ENCODE results near the gene XPNPEP3.
A peak's percentile ranks its signal among the peaks of the same experiment; 100 is the strongest.
"Not testable (repeated sequence)": the region's sequence is repeated elsewhere in the genome, so short reads cannot be mapped to it uniquely, and the experiment has no call there.

Gene XPNPEP3

GRCh38 chr22:40856513-40857308 lies at the start of gene XPNPEP3, which contains the start of gene ST13:
XPNPEP3 (plus strand) TSS chr22:40857148; CDS start chr22:40857182, 34 bp downstream.
ST13 (minus strand) TSS chr22:40856639; CDS start chr22:40856540, 99 bp downstream.
- Histone ChIP-seq H3K36me3 (ENCODE audit: control insufficient read depth in 2 of 2, insufficient read depth in 2 of 2, low read length in 2 of 2) (peaks cover 0 to 10% of the 10 kb centered on the region in 2 donors), H3K4me3 (ENCODE audit: low read length in 2 of 2) (peak within 1 kb of the TSS; percentile 80 to 87), H3K9me3 (ENCODE audit: control insufficient read depth in 2 of 2, low read length in 2 of 2) (no peaks in the 10 kb centered on the region), H3K9ac (ENCODE audit: low read depth in 1 of 2, low read length in 2 of 2) (peak within 1 kb of the TSS; percentile 93 to 97), H3K4me1 (ENCODE audit: control insufficient read depth in 2 of 2, insufficient read depth in 2 of 2, low read length in 2 of 2) (peaks cover 22 to 39% of the 10 kb centered on the region in 2 donors), H3K27me3 (ENCODE audit: control insufficient read depth in 2 of 2, insufficient read depth in 2 of 2, low read length in 2 of 2) (no peaks in the 10 kb centered on the region), H3K27ac (ENCODE audit: low read depth in 2 of 2, low read length in 2 of 2) (peak within 1 kb of the TSS; percentile 94 to 99)

GRCh38 chr22:40808018-40808841 lies 48.7 kb upstream of the XPNPEP3 start:
- Histone ChIP-seq H3K4me1 (ENCODE audit: control insufficient read depth in 2 of 2, insufficient read depth in 2 of 2, low read length in 2 of 2) (no peaks in the 10 kb centered on the region), H3K36me3 (ENCODE audit: control insufficient read depth in 2 of 2, insufficient read depth in 2 of 2, low read length in 2 of 2) (no peaks in the 10 kb centered on the region), H3K27me3 (ENCODE audit: control insufficient read depth in 2 of 2, insufficient read depth in 2 of 2, low read length in 2 of 2) (no peaks in the 10 kb centered on the region), H3K9ac (ENCODE audit: low read depth in 1 of 2, low read length in 2 of 2) (no peak overlapping the region), H3K9me3 (ENCODE audit: control insufficient read depth in 2 of 2, low read length in 2 of 2) (no peaks in the 10 kb centered on the region), H3K4me3 (ENCODE audit: low read length in 2 of 2) (no peak overlapping the region), H3K27ac (ENCODE audit: low read depth in 2 of 2, low read length in 2 of 2) (no peak overlapping the region)

GRCh38 chr22:40813912-40814315 lies 43.0 kb upstream of the XPNPEP3 start:
- no peaks in the 10 kb centered on the region for H3K9me3 ChIP-seq (ENCODE audit: control insufficient read depth in 2 of 2, low read length in 2 of 2)
- H3K4me1 ChIP-seq (ENCODE audit: control insufficient read depth in 2 of 2, insufficient read depth in 2 of 2, low read length in 2 of 2), result peaks cover 8 to 13% of the 10 kb centered on the region in 2 donors
- H3K27ac ChIP-seq (ENCODE audit: low read depth in 2 of 2, low read length in 2 of 2), result no peak overlapping the region
- no peaks in the 10 kb centered on the region for H3K36me3 ChIP-seq (ENCODE audit: control insufficient read depth in 2 of 2, insufficient read depth in 2 of 2, low read length in 2 of 2)
- no peak overlapping the region for H3K4me3 ChIP-seq (ENCODE audit: low read length in 2 of 2)
- no peaks in the 10 kb centered on the region for H3K27me3 ChIP-seq (ENCODE audit: control insufficient read depth in 2 of 2, insufficient read depth in 2 of 2, low read length in 2 of 2)
- no peak overlapping the region for H3K9ac ChIP-seq (ENCODE audit: low read depth in 1 of 2, low read length in 2 of 2)

GRCh38 chr22:40817737-40818136 lies 39.2 kb upstream of the XPNPEP3 start:
- Histone ChIP-seq H3K9ac (ENCODE audit: low read depth in 1 of 2, low read length in 2 of 2) (no peak overlapping the region), H3K27ac (ENCODE audit: low read depth in 2 of 2, low read length in 2 of 2) (no peak overlapping the region), H3K4me3 (ENCODE audit: low read length in 2 of 2) (no peak overlapping the region), H3K36me3 (ENCODE audit: control insufficient read depth in 2 of 2, insufficient read depth in 2 of 2, low read length in 2 of 2) (no peaks in the 10 kb centered on the region), H3K27me3 (ENCODE audit: control insufficient read depth in 2 of 2, insufficient read depth in 2 of 2, low read length in 2 of 2) (no peaks in the 10 kb centered on the region), H3K9me3 (ENCODE audit: control insufficient read depth in 2 of 2, low read length in 2 of 2) (no peaks in the 10 kb centered on the region), H3K4me1 (ENCODE audit: control insufficient read depth in 2 of 2, insufficient read depth in 2 of 2, low read length in 2 of 2) (peaks cover 16 to 19% of the 10 kb centered on the region in 2 donors)

- Histone ChIP-seq H3K27ac (ENCODE audit: low read depth in 2 of 2, low read length in 2 of 2) (no peak overlapping the region), H3K9me3 (ENCODE audit: control insufficient read depth in 2 of 2, low read length in 2 of 2) (no peaks in the 10 kb centered on the region), H3K4me1 (ENCODE audit: control insufficient read depth in 2 of 2, insufficient read depth in 2 of 2, low read length in 2 of 2) (peaks cover 16 to 19% of the 10 kb centered on the region in 2 donors), H3K4me3 (ENCODE audit: low read length in 2 of 2) (peak overlapping the region; percentile 91 to 94), H3K9ac (ENCODE audit: low read depth in 1 of 2, low read length in 2 of 2) (peak overlapping the region; percentile 85 to 87), H3K27me3 (ENCODE audit: control insufficient read depth in 2 of 2, insufficient read depth in 2 of 2, low read length in 2 of 2) (no peaks in the 10 kb centered on the region), H3K36me3 (ENCODE audit: control insufficient read depth in 2 of 2, insufficient read depth in 2 of 2, low read length in 2 of 2) (peaks cover 0 to 3% of the 10 kb centered on the region in 2 donors)
Observed at GRCh38 chr22:40818192-40818746, 38.7 kb upstream of the XPNPEP3 start.

GRCh38 chr22:40818747-40819598 lies 38.0 kb upstream of the XPNPEP3 start, which contains the start of gene SLC25A17:
SLC25A17 (minus strand) TSS chr22:40819346; CDS start chr22:40819248, 98 bp downstream.
- Histone ChIP-seq H3K4me1 (ENCODE audit: control insufficient read depth in 2 of 2, insufficient read depth in 2 of 2, low read length in 2 of 2) (peaks cover 16 to 19% of the 10 kb centered on the region in 2 donors), H3K27ac (ENCODE audit: low read depth in 2 of 2, low read length in 2 of 2) (peak within 1 kb of the TSS; percentile 61 to 73), H3K4me3 (ENCODE audit: low read length in 2 of 2) (peak within 1 kb of the TSS; percentile 91 to 94), H3K9me3 (ENCODE audit: control insufficient read depth in 2 of 2, low read length in 2 of 2) (no peaks in the 10 kb centered on the region), H3K36me3 (ENCODE audit: control insufficient read depth in 2 of 2, insufficient read depth in 2 of 2, low read length in 2 of 2) (peaks cover 0 to 9% of the 10 kb centered on the region in 2 donors), H3K9ac (ENCODE audit: low read depth in 1 of 2, low read length in 2 of 2) (peak within 1 kb of the TSS; percentile 85 to 87), H3K27me3 (ENCODE audit: control insufficient read depth in 2 of 2, insufficient read depth in 2 of 2, low read length in 2 of 2) (no peaks in the 10 kb centered on the region)

- Histone ChIP-seq H3K9me3 (ENCODE audit: control insufficient read depth in 2 of 2, low read length in 2 of 2) (no peaks in the 10 kb centered on the region), H3K4me3 (ENCODE audit: low read length in 2 of 2) (peak overlapping the region; percentile 69 to 91), H3K27me3 (ENCODE audit: control insufficient read depth in 2 of 2, insufficient read depth in 2 of 2, low read length in 2 of 2) (no peaks in the 10 kb centered on the region), H3K9ac (ENCODE audit: low read depth in 1 of 2, low read length in 2 of 2) (peak overlapping the region; percentile 55 to 64), H3K36me3 (ENCODE audit: control insufficient read depth in 2 of 2, insufficient read depth in 2 of 2, low read length in 2 of 2) (peaks cover 0 to 9% of the 10 kb centered on the region in 2 donors), H3K27ac (ENCODE audit: low read depth in 2 of 2, low read length in 2 of 2) (peak overlapping the region in 1 of 2 donors; percentile 61), H3K4me1 (ENCODE audit: control insufficient read depth in 2 of 2, insufficient read depth in 2 of 2, low read length in 2 of 2) (peaks cover 16 to 19% of the 10 kb centered on the region in 2 donors)
Observed at GRCh38 chr22:40819599-40820140, 37.3 kb upstream of the XPNPEP3 start.

- H3K27me3 ChIP-seq (ENCODE audit: control insufficient read depth in 2 of 2, insufficient read depth in 2 of 2, low read length in 2 of 2), result no peaks in the 10 kb centered on the region
- peaks cover 3 to 18% of the 10 kb centered on the region in 2 donors for H3K36me3 ChIP-seq (ENCODE audit: control insufficient read depth in 2 of 2, insufficient read depth in 2 of 2, low read length in 2 of 2)
- peaks cover 8 to 10% of the 10 kb centered on the region in 2 donors for H3K4me1 ChIP-seq (ENCODE audit: control insufficient read depth in 2 of 2, insufficient read depth in 2 of 2, low read length in 2 of 2)
- no peak overlapping the region for H3K9ac ChIP-seq (ENCODE audit: low read depth in 1 of 2, low read length in 2 of 2)
- H3K4me3 ChIP-seq (ENCODE audit: low read length in 2 of 2), result no peak overlapping the region
- H3K9me3 ChIP-seq (ENCODE audit: control insufficient read depth in 2 of 2, low read length in 2 of 2), result no peaks in the 10 kb centered on the region
- H3K27ac ChIP-seq (ENCODE audit: low read depth in 2 of 2, low read length in 2 of 2), result no peak overlapping the region
Observed at GRCh38 chr22:40823426-40823825, 33.5 kb upstream of the XPNPEP3 start.

- H3K36me3 ChIP-seq (ENCODE audit: control insufficient read depth in 2 of 2, insufficient read depth in 2 of 2, low read length in 2 of 2), result peaks cover 25 to 38% of the 10 kb centered on the region in 2 donors
- not testable (repeated sequence) for H3K27me3 ChIP-seq (ENCODE audit: control insufficient read depth in 2 of 2, insufficient read depth in 2 of 2, low read length in 2 of 2); H3K27ac ChIP-seq (ENCODE audit: low read depth in 2 of 2, low read length in 2 of 2); H3K4me1 ChIP-seq (ENCODE audit: control insufficient read depth in 2 of 2, insufficient read depth in 2 of 2, low read length in 2 of 2); H3K9me3 ChIP-seq (ENCODE audit: control insufficient read depth in 2 of 2, low read length in 2 of 2); H3K4me3 ChIP-seq (ENCODE audit: low read length in 2 of 2); H3K9ac ChIP-seq (ENCODE audit: low read depth in 1 of 2, low read length in 2 of 2)
Observed at GRCh38 chr22:40826292-40826691, 30.7 kb upstream of the XPNPEP3 start.

All from mucosa of rectum (tissue), 2 donors.